Upper lobe of left lung (tissue), 6 donors: ENCODE data around the gene CUBN. TPM values are rescaled to one million over a fixed set of nuclear protein-coding genes. Genes with fewer than 3 reads are reported as not detected.

Source experiments
- ATAC-seq, 2 donors: fragments of 200-7000 bp; cut with Tn5 transposase; one replicate each; pipeline ENCODE4 v1.9.1; 2022; ENCODE audit warnings: mild to moderate bottlenecking in 2 of 2, moderate library complexity in 2 of 2; ENCODE audit not compliant: low FRiP score in 2 of 2
- DNase-seq, 2 donors: peaks; one replicate each; pipeline ENCODE4 v3.0.0-alpha.2; 2019 to 2020
- H3K27ac ChIP-seq, 4 donors: fragments of 200-600 bp; sonication (generic); one replicate each; pipeline ENCODE4 v1.5.1; 2016 to 2019
- H3K27me3 ChIP-seq, 4 donors: fragments of 200-600 bp; sonication (generic); one replicate each; pipeline ENCODE4 v1.5.1; 2017 to 2019
- H3K36me3 ChIP-seq, 4 donors: fragments of 200-600 bp; sonication (generic); one replicate each; pipeline ENCODE4 v1.5.1; 2016 to 2019
- H3K4me1 ChIP-seq, 4 donors: fragments of 200-600 bp; sonication (generic); one replicate each; pipeline ENCODE4 v1.5.1; 2018 to 2019
- H3K4me3 ChIP-seq, 4 donors: fragments of 200-600 bp; sonication (generic); one replicate each; pipeline ENCODE4 v1.5.1; 2017 to 2019; ENCODE audit warnings: mild to moderate bottlenecking in 2 of 4, moderate library complexity in 1 of 4
- H3K9me3 ChIP-seq, 4 donors: fragments of 200-600 bp; sonication (generic); one replicate each; pipeline ENCODE4 v1.5.1; 2018 to 2019
- EP300 ChIP-seq, 4 donors: sonication (generic); formaldehyde crosslinking; IDR thresholded peaks; one replicate each; pipeline ENCODE4 v1.5.1; 2017; ENCODE audit warnings: antibody characterized with exemption in 4 of 4, control low read depth in 2 of 4
- POLR2A ChIP-seq, 4 donors: fragments of 450-650 bp; IDR thresholded peaks; one replicate each; pipeline ENCODE4 v1.5.1; 2016 to 2017; ENCODE audit warnings: antibody characterized with exemption in 4 of 4, mild to moderate bottlenecking in 2 of 4
- POLR2AphosphoS5 ChIP-seq, 2 donors: sonication (generic); formaldehyde crosslinking; IDR thresholded peaks; one replicate each; pipeline ENCODE4 v1.5.1; 2017; ENCODE audit warnings: antibody characterized with exemption in 2 of 2
- WGBS, 2 donors: methylation state at CpG; one replicate each; pipeline ENCODE4 v1.1.5; 2017 to 2018; 5-methylcytosine and 5-hydroxymethylcytosine counted together
- total RNA-seq, 6 donors: library from RNA; depleted of rRNA in 4 of 6; stranded (reverse); fragments of >200 nt in 4 of 6; gene quantifications; one replicate each; pipeline versions ENCODE4 v1.1.0 to v1.2.1, GENCODE V29; 2016 to 2021
- TF ChIP-seq, protein P1 (sequence below), 6 experiments: fragments of 450-650 bp in 4 of 6; fragments of 200-600 bp in 2 of 6; sonication (generic) in 2 of 6; IDR thresholded peaks; one replicate each; pipeline ENCODE4 v1.5.1; 2016 to 2019; ENCODE audit warnings: antibody characterized with exemption in 6 of 6
- donor health status: DM: no; HTN: no; CAD: no; lungs with moderate emphysema.
- donor health status: DM: no; HTN: yes; CAD: no; lungs with severe emphysema.

The CUBN gene
- total RNA-seq, 6 donors from 2014 or later, result 1.0 to 9.4 (median 5.3) TPM

DNA sequence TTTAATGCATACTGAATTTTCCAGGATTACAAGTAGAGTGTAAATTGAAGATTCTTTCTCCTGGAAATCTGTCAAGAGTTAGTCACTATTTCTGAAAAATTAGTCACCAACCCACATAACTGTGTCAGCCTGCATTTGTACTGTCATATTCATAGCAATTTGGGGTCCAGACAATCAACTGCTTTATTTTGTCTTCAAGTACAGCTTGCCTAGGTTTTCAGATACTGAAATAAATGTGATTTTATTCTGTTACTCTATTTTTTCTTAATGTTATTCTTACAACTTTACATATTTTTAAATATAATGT, 55.1 kb downstream of the CUBN start:
- Histone ChIP-seq H3K36me3 (no peaks in the 10 kb centered on the region), H3K4me3 (no peak overlapping the region), H3K27me3 (no peaks in the 10 kb centered on the region), H3K27ac (no peak overlapping the region), H3K9me3 (no peaks in the 10 kb centered on the region), H3K4me1 (peaks cover 6 to 22% (median 14%) of the 10 kb centered on the region in 4 donors)
- ATAC-seq, result no peak
- DNase-seq, result no peak
- TF ChIP-seq, protein P1, sequence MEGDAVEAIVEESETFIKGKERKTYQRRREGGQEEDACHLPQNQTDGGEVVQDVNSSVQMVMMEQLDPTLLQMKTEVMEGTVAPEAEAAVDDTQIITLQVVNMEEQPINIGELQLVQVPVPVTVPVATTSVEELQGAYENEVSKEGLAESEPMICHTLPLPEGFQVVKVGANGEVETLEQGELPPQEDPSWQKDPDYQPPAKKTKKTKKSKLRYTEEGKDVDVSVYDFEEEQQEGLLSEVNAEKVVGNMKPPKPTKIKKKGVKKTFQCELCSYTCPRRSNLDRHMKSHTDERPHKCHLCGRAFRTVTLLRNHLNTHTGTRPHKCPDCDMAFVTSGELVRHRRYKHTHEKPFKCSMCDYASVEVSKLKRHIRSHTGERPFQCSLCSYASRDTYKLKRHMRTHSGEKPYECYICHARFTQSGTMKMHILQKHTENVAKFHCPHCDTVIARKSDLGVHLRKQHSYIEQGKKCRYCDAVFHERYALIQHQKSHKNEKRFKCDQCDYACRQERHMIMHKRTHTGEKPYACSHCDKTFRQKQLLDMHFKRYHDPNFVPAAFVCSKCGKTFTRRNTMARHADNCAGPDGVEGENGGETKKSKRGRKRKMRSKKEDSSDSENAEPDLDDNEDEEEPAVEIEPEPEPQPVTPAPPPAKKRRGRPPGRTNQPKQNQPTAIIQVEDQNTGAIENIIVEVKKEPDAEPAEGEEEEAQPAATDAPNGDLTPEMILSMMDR (IDR thresholded peaks at IDR 0.05), result no peak
- TF ChIP-seq POLR2A (IDR thresholded peaks at IDR 0.05) (no peak), EP300 (IDR thresholded peaks at IDR 0.05) (no peak), POLR2AphosphoS5 (IDR thresholded peaks at IDR 0.05) (no peak)

DNA sequence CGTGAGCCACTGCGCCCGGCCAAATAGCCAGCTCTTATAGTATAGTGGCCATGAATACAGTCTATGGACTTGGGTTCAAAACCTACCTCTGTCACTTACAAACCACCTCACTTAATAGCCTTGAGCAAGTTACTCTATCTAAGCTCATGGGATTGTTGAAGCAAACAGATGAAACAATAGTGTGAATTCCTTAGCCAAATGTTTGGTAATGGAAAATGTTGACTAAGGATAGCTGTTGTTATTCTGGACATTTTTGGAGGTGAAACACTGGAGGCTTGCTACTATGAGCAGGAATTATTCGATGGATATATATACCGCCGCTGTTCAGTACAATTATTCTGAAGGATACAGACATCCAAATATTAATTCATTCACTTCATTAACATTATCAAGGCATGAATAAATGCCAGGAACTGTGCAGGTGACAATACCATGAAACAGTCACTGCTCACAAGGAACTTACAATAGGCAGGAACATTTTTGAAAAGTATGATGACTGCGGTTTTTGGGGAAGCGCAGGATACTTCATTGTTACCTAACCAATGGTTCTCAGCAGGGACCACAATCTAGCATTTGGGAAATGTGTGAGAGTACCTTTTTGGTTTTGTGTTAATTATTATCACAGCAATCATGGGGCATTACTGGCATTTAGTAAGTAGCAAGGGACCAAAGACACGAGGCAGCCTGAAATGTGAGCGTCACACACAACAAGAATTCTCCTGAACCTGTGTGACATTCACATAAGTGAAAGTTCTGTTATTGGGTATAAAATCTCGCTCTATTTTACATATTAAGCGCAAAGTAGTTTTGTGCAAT, 55.7 kb downstream of the CUBN start:
- Histone ChIP-seq H3K4me1 (peaks cover 6 to 22% (median 14%) of the 10 kb centered on the region in 4 donors), H3K4me3 (no peak overlapping the region), H3K27ac (no peak overlapping the region), H3K36me3 (no peaks in the 10 kb centered on the region), H3K9me3 (no peaks in the 10 kb centered on the region), H3K27me3 (no peaks in the 10 kb centered on the region)
- 93% methylated on average over 12 of the region's 12 CpGs for WGBS, 2 donors
- no peak for ATAC-seq
- no peak for DNase-seq
- TF ChIP-seq, protein P1 (IDR thresholded peaks at IDR 0.05), result no peak
- TF ChIP-seq EP300 (IDR thresholded peaks at IDR 0.05) (no peak), POLR2A (IDR thresholded peaks at IDR 0.05) (no peak), POLR2AphosphoS5 (IDR thresholded peaks at IDR 0.05) (no peak)

DNA sequence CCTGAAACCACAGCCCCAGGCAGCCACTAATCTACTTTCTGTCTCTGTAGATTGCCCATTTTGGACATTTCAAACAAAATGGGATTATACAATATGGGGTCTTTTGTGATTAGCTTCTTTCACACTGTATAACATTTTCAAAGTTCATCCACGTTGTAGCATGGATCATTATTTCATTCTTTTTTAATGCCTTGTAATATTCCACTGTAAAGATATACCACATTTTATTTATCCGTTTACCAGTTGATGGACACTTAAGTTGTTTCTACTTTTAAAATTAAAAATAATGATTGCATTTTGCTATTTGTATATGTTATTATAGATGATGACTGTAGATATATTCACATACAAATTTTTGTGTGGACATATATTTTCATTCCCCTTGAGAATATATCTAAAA, 60.7 kb downstream of the CUBN start:
- ATAC-seq (no peak), DNase-seq (no peak)
- TF ChIP-seq POLR2AphosphoS5 (IDR thresholded peaks at IDR 0.05), result no peak
- no peak for TF ChIP-seq POLR2A (IDR thresholded peaks at IDR 0.05)
- TF ChIP-seq EP300 (IDR thresholded peaks at IDR 0.05), result no peak
- TF ChIP-seq, protein P1 (IDR thresholded peaks at IDR 0.05), result no peak
- H3K27me3 ChIP-seq, result no peaks in the 10 kb centered on the region
- H3K27ac ChIP-seq, result no peak overlapping the region
- WGBS, 2 donors, result 94 to 95% methylated on average over 2 of the region's 2 CpGs
- H3K4me1 ChIP-seq, result no peaks in the 10 kb centered on the region
- H3K4me3 ChIP-seq, result no peak overlapping the region
- H3K36me3 ChIP-seq, result no peaks in the 10 kb centered on the region
- H3K9me3 ChIP-seq, result no peaks in the 10 kb centered on the region

DNA sequence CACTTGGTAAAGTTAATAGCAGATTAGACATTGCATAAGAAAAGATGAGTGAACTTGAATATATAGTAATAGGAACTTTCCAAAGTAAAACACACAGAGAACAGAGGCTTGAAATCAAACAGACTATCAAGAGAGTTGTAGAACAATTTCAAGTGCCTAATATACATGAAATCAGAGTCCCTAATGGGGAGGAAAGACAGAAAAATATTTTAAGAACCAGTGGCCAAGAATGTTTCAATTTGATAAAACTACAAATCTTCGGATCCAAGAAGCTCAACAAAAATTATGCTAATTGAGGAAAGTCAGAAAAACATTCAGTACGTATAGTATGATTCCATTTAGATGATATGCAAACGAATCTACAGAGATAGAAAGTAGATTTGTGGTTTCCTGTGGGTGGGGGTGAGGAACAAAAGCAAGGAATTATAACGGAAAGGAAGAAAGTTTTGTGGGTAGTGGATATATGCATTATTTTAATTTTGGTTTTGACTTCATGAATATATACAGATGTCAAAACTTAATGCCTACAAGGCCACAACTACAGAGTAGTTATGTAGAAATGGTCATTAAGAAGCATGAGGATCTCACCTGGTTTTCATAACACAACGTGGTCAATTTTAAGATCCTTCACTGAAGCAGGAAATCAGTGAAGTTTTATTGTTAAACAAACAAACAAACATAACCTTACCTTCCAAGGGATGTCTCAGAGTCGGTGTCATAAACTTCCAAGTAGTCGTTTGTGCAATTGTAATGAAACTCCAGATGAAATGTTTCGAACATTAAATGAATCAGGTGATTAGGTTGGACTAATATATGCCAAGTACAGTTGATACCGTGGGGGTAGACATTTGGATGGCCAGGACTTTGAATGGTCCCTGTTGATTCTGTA, 62.0 kb downstream of the CUBN start:
- ATAC-seq (no peak), DNase-seq (no peak)
- H3K4me1 ChIP-seq, result peaks cover 0 to 9% (median 0%) of the 10 kb centered on the region in 4 donors
- H3K9me3 ChIP-seq, result no peaks in the 10 kb centered on the region
- no peak overlapping the region for H3K4me3 ChIP-seq
- H3K27me3 ChIP-seq, result no peaks in the 10 kb centered on the region
- H3K27ac ChIP-seq, result no peak overlapping the region
- no peak for TF ChIP-seq POLR2AphosphoS5 (IDR thresholded peaks at IDR 0.05)
- no peak for TF ChIP-seq EP300 (IDR thresholded peaks at IDR 0.05)
- TF ChIP-seq, protein P1 (IDR thresholded peaks at IDR 0.05), result no peak
- no peak for TF ChIP-seq POLR2A (IDR thresholded peaks at IDR 0.05)
- 64 to 65% methylated on average over 9 of the region's 9 CpGs for WGBS, 2 donors
- H3K36me3 ChIP-seq, result no peaks in the 10 kb centered on the region
